Left lung (tissue), 10 donors: ENCODE data around the gene OCA2. TPM values are rescaled to one million over a fixed set of nuclear protein-coding genes. Genes with fewer than 3 reads are reported as not detected.

Experiments used
- ATAC-seq: fragments of 200-7000 bp; cut with Tn5 transposase; one replicate; pipeline ENCODE4 v1.9.1; 2020; ENCODE audit warnings: moderate library complexity
- DNase-seq, 4 donors: peaks; one replicate each; pipeline ENCODE4 v3.0.0-alpha.2; 2013 to 2020
- H3K27ac ChIP-seq, 2 donors: fragments of 200-600 bp; sonication (generic) in 1 of 2; one replicate each; pipeline versions ENCODE4 v1.5.0 to v1.8.0; 2020 to 2021
- H3K27me3 ChIP-seq, 2 donors: fragments of 200-600 bp; sonication (generic) in 1 of 2; one replicate each; pipeline versions ENCODE4 v1.5.0 to v1.8.0; 2020 to 2021
- H3K36me3 ChIP-seq, 2 donors: fragments of 200-600 bp; sonication (generic) in 1 of 2; one replicate each; pipeline versions ENCODE4 v1.5.0 to v1.8.0; 2020 to 2021
- H3K4me1 ChIP-seq, 2 donors: fragments of 200-600 bp; one replicate each; pipeline ENCODE4 v1.8.0; 2021
- H3K4me3 ChIP-seq, 2 donors: fragments of 200-600 bp; sonication (generic) in 1 of 2; one replicate each; pipeline versions ENCODE4 v1.5.0 to v1.8.0; 2020 to 2021; ENCODE audit warnings: mild to moderate bottlenecking in 1 of 2
- H3K9me3 ChIP-seq, 2 donors: fragments of 200-600 bp; sonication (generic) in 1 of 2; one replicate each; pipeline versions ENCODE4 v1.5.0 to v1.8.0; 2020 to 2021
- intact Hi-C, 2 donors: fragments of 100-400 bp; cut with DNase I; formaldehyde crosslinking; loops; one replicate each; pipeline versions ENCODE4 v1.11.2 to v1.14.2; 2022
- polyA plus RNA-seq, 6 donors: library from polyadenylated mRNA; unstranded; fragments of 120-200 nt; gene quantifications; one replicate each; pipeline ENCODE4 v1.2.1, GENCODE V29; 2013; ENCODE audit not compliant: insufficient read length in 6 of 6
- total RNA-seq, 2 donors: library from RNA; stranded (reverse); fragmentation: NEBNext Ultra II Directional; extraction: Animal tissue kit (Norgen Biotek cat#: 25700); gene quantifications; one replicate each; pipeline ENCODE4 v1.2.1, GENCODE V29; 2021
- TF ChIP-seq, protein P1 (sequence below), 2 donors: fragments of 200-600 bp; sonication (generic) in 1 of 2; IDR thresholded peaks; one replicate each; pipeline versions ENCODE4 v1.5.0 to v1.8.0; 2021; ENCODE audit warnings: antibody characterized with exemption in 2 of 2
- donor health status: DM: no; HTN: yes; CAD: no.
- donor health status: DM: no; HTN: no; CAD: no.

Gene OCA2
- total and polyA plus RNA-seq, 8 donors = 0.81 to 21.7 (median 13.2) TPM

DNA sequence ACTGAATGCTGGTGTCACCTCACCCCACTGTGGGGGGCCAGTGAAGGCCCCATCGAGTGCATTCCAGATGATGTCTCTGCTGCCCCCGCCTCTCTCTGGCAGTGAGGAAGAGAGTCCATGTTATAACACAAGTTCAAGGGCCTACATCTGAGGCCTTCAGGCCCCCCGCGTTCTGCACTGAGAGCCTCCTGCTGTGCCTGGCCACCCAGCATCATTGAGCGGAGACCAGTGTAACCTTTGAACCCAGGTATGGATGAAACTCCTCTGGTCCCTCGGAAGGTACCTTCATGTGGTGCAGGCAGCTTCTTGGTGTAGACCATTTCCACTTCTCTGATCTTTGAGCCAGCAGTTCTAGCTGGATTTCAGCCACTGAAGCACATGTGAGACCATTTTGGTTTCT lies 324.9 kb downstream of the OCA2 start:
- Histone ChIP-seq H3K4me1 (no peaks in the 10 kb centered on the region), H3K4me3 (no peak overlapping the region), H3K36me3 (no peaks in the 10 kb centered on the region), H3K9me3 (peaks cover 0 to 37% of the 10 kb centered on the region in 2 donors), H3K27ac (no peak overlapping the region), H3K27me3 (no peaks in the 10 kb centered on the region)
- TF ChIP-seq, protein P1, sequence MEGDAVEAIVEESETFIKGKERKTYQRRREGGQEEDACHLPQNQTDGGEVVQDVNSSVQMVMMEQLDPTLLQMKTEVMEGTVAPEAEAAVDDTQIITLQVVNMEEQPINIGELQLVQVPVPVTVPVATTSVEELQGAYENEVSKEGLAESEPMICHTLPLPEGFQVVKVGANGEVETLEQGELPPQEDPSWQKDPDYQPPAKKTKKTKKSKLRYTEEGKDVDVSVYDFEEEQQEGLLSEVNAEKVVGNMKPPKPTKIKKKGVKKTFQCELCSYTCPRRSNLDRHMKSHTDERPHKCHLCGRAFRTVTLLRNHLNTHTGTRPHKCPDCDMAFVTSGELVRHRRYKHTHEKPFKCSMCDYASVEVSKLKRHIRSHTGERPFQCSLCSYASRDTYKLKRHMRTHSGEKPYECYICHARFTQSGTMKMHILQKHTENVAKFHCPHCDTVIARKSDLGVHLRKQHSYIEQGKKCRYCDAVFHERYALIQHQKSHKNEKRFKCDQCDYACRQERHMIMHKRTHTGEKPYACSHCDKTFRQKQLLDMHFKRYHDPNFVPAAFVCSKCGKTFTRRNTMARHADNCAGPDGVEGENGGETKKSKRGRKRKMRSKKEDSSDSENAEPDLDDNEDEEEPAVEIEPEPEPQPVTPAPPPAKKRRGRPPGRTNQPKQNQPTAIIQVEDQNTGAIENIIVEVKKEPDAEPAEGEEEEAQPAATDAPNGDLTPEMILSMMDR (IDR thresholded peaks at IDR 0.05) = no peak
- ATAC-seq (no peak), DNase-seq (no peak)
- intact Hi-C loops = no loop called here

DNA sequence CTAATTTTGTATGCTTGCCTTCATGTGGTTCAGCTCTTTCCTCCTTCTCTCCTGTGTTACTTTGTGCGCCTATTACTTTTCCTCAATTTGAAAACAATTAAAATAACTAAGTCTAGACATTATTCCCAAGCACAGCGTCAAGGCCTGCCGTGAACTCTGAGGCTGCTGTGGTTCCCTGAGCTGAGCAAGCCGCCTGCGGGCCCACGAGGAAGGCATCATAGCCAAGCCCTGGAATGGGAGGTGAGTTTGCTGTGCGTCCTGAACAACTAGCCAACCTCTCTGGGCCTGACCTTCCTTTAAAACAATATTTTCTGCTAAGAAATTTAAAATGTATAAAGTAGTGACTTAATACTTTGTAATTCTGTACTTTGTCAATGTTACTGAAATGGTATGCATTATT lies 327.2 kb downstream of the OCA2 start:
- intact Hi-C loops = no loop called here
- TF ChIP-seq, protein P1 (IDR thresholded peaks at IDR 0.05) = no peak
- H3K27ac ChIP-seq = no peak overlapping the region
- no peak for ATAC-seq
- no peaks in the 10 kb centered on the region for H3K27me3 ChIP-seq
- peaks cover 0 to 53% of the 10 kb centered on the region in 2 donors for H3K9me3 ChIP-seq
- no peaks in the 10 kb centered on the region for H3K4me1 ChIP-seq
- no peak overlapping the region for H3K4me3 ChIP-seq
- no peaks in the 10 kb centered on the region for H3K36me3 ChIP-seq
- DNase-seq = no peak

DNA sequence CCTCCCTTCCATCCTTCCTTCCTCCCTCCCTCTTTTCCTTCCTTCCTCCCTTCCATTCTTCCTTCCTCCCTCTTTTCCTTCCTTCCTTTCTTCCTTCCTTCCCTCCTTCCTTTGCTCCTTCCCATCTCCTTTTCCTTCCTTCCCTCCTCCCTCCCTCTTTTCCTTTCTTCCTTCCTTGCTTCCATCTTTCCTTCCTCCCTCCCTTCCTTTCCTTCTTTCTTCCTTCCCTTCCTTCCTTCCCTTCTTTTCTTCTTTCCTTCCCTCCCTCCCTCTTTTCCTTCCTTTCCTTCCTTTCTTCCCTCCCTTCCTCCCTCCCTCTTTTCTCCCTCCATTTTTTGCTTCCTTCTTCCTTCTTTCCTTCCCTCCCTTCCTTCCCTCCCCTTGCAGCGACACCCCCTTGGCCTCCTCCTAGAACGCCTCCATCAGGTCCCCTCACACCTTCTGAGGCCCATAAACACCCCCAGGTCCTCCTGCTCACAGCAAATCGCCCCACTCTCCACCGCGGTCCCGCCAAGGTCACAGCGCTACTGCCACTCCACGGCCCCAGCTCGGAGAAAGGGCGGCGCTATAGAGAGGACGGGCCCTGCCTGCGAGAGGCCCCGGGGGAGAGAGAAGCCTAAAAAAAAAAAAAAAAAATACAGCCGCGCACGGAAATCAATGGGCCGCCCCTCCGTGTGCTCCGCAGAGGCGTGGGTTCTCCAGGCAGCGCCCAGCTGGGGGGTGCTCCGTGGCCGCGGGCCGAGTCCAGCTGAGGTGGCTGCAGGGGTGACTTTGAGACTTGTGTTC lies 328.2 kb downstream of the OCA2 start:
- Histone ChIP-seq H3K9me3 (peaks cover 0 to 46% of the 10 kb centered on the region in 2 donors), H3K4me3 (no peak overlapping the region), H3K4me1 (no peaks in the 10 kb centered on the region), H3K27me3 (no peaks in the 10 kb centered on the region), H3K27ac (no peak overlapping the region), H3K36me3 (no peaks in the 10 kb centered on the region)
- TF ChIP-seq, protein P1 (IDR thresholded peaks at IDR 0.05) = no peak
- no peak for ATAC-seq
- DNase-seq = no peak
- intact Hi-C loops = no loop called here

DNA sequence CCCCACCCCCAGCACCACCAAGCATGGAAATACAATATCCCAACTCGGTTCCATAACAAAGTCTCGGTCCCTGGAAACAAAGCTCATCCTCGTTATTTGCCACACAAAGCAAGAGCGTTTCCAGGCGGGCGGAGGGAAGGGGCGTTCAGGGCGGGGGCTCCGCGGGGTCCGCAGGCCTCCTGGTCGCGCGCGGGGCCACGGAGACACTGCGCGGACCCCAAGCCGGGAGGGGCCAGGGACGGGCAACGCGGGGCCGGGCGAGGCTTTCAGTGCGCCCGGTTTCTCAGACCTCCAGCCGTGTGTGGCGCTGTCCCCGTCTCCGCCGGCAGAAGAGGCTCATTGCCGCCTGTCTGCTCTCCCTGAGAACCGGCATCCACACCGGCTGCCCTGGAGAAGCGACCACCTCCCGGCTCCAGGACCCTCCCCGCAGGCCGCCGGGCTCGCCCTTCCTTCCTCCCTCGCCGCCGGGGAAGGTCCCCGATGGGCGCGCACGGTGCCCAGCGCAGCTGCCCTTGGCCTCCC lies 329.0 kb downstream of the OCA2 start:
- no peak overlapping the region for H3K27ac ChIP-seq
- intact Hi-C loops = no loop called here
- TF ChIP-seq, protein P1 (IDR thresholded peaks at IDR 0.05) = no peak
- no peaks in the 10 kb centered on the region for H3K36me3 ChIP-seq
- H3K9me3 ChIP-seq = peaks cover 0 to 44% of the 10 kb centered on the region in 2 donors
- H3K27me3 ChIP-seq = no peaks in the 10 kb centered on the region
- H3K4me1 ChIP-seq = no peaks in the 10 kb centered on the region
- ATAC-seq (no peak), DNase-seq (no peak)
- H3K4me3 ChIP-seq = no peak overlapping the region

DNA sequence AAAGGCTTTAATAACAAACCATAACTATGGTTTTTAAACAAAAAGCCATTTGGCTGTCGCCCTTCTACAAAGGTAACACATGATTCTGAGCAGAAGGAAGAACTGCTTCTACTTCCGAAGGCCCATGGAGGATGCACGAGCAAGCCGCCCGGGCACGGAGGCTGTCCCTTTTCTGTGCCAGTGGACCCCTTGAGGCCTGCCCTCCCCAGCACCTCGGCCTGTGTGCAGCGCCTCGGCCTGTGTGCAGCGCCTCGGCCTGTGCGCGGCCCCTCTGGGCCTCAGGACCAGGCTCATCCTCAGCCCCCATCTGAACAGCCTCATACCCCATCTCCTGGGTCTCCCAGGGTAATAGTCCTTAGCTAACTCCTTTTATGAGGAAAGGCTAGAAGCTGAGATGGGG lies 329.5 kb downstream of the OCA2 start:
- H3K4me3 ChIP-seq = no peak overlapping the region
- ATAC-seq (no peak), DNase-seq (no peak)
- no peaks in the 10 kb centered on the region for H3K27me3 ChIP-seq
- no peaks in the 10 kb centered on the region for H3K36me3 ChIP-seq
- no peaks in the 10 kb centered on the region for H3K4me1 ChIP-seq
- intact Hi-C loops = no loop called here
- TF ChIP-seq, protein P1 (IDR thresholded peaks at IDR 0.05) = no peak
- peaks cover 0 to 42% of the 10 kb centered on the region in 2 donors for H3K9me3 ChIP-seq
- no peak overlapping the region for H3K27ac ChIP-seq
